Sigmoid colon (tissue), 4 donors: ENCODE results near the gene ACSL4.

ENCODE experiments used
- EP300 ChIP-seq, 4 donors: sonication (generic); formaldehyde crosslinking; IDR thresholded peaks; one replicate each; pipeline ENCODE4 v1.6.1; 2017; ENCODE audit warnings: antibody characterized with exemption in 4 of 4
- TF ChIP-seq, protein P1 (sequence below), 4 experiments: fragments of 450-650 bp in 3 of 4; fragments of 200-600 bp in 1 of 4; IDR thresholded peaks; one replicate each; pipeline ENCODE4 v1.5.1; 2016 to 2019; ENCODE audit warnings: antibody characterized with exemption in 4 of 4, mild to moderate bottlenecking in 3 of 4, moderate library complexity in 2 of 4

DNA sequence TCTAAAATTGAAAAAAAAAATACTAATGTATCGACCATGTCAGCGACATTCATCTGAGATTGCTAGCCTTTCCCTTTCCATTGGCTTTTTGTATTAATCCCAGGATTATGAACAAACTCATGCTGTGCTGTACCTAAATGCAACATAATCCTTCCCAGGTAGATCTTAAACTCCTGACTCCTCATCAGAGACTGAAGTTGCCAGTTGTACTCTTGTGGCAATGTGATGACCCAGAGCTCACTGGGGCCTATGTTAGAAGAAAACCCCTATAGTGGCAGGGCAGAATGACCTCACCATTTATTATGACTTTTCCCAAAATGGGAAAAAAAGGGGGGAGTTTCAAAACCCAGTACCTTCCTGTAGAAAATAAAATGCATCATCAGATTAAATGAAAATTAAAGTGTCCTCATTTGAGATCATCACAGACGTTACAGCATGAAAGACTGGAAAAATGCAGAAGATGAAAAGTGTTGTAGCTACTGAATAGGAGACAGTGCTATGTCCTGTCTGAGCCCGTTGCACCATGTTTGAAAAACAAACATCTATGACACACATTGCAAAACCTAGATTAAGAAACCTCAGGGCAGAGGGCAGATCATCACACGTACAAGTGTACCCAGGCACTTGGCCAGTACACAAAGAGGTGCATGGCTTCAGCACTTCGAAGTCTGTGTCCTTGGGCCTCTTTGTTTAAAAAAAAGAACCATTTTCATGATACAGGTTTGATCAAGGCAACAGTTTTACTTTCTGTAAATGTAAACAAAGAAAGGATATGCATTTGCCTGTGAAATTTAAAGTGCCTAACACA, 6.8 kb upstream of the ACSL4 start:
- TF ChIP-seq EP300 (IDR thresholded peaks at IDR 0.05) = no peak
- TF ChIP-seq, protein P1, sequence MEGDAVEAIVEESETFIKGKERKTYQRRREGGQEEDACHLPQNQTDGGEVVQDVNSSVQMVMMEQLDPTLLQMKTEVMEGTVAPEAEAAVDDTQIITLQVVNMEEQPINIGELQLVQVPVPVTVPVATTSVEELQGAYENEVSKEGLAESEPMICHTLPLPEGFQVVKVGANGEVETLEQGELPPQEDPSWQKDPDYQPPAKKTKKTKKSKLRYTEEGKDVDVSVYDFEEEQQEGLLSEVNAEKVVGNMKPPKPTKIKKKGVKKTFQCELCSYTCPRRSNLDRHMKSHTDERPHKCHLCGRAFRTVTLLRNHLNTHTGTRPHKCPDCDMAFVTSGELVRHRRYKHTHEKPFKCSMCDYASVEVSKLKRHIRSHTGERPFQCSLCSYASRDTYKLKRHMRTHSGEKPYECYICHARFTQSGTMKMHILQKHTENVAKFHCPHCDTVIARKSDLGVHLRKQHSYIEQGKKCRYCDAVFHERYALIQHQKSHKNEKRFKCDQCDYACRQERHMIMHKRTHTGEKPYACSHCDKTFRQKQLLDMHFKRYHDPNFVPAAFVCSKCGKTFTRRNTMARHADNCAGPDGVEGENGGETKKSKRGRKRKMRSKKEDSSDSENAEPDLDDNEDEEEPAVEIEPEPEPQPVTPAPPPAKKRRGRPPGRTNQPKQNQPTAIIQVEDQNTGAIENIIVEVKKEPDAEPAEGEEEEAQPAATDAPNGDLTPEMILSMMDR (IDR thresholded peaks at IDR 0.05) = no peak
